Skeletal muscle satellite cell (primary cell): Measurements from ENCODE around the gene FADS6.
"Not testable (repeated sequence)": the region's sequence is repeated elsewhere in the genome, so short reads cannot be mapped to it uniquely, and the experiment has no call there.

Experiments used
- H3K27me3 ChIP-seq: 2 replicates; pipeline ENCODE4 v1.7.0; 2013; ENCODE audit warnings: low read length; ENCODE audit not compliant: control insufficient read depth, insufficient read depth
- H3K36me3 ChIP-seq: 2 replicates; pipeline ENCODE4 v1.7.0; 2013; ENCODE audit warnings: mild to moderate bottlenecking, control low read depth, low read length; ENCODE audit not compliant: insufficient read depth
- H3K4me1 ChIP-seq: 2 replicates; pipeline ENCODE4 v1.7.0; 2013; ENCODE audit warnings: low read length; ENCODE audit not compliant: control insufficient read depth, insufficient read depth
- H3K4me2 ChIP-seq: 2 replicates; pipeline ENCODE4 v1.7.0; 2013; ENCODE audit warnings: mild to moderate bottlenecking, low read length
- H3K4me3 ChIP-seq: 2 replicates; pipeline ENCODE4 v1.7.0; 2013; ENCODE audit warnings: low read length
- H3K9ac ChIP-seq: 2 replicates; pipeline ENCODE4 v1.7.0; 2013; ENCODE audit warnings: mild to moderate bottlenecking, low read depth, low read length, moderate library complexity
- H3K9me3 ChIP-seq: replicated peaks from 2 replicates; pipeline ENCODE4 v1.7.0; 2013; ENCODE audit warnings: mild to moderate bottlenecking, control low read depth, low read length

Gene FADS6

GRCh38 chr17:74919440-74920305, 26.2 kb upstream of the FADS6 start:
- H3K9ac ChIP-seq, result no peak overlapping the region
- no peaks in the 10 kb centered on the region for H3K4me1 ChIP-seq
- H3K9me3 ChIP-seq, result no peaks in the 10 kb centered on the region
- no peak overlapping the region for H3K4me3 ChIP-seq
- no peak overlapping the region for H3K4me2 ChIP-seq
- peaks cover 48% of the 10 kb centered on the region for H3K27me3 ChIP-seq
- H3K36me3 ChIP-seq, result no peaks in the 10 kb centered on the region

GRCh38 chr17:74918906-74919305, 25.5 kb upstream of the FADS6 start:
- H3K4me1 ChIP-seq, result no peaks in the 10 kb centered on the region
- no peak overlapping the region for H3K4me2 ChIP-seq
- H3K4me3 ChIP-seq, result no peak overlapping the region
- no peaks in the 10 kb centered on the region for H3K36me3 ChIP-seq
- H3K9ac ChIP-seq, result no peak overlapping the region
- no peaks in the 10 kb centered on the region for H3K9me3 ChIP-seq
- peaks cover 40% of the 10 kb centered on the region for H3K27me3 ChIP-seq

- Histone ChIP-seq H3K9me3 (no peaks in the 10 kb centered on the region), H3K4me3 (no peak overlapping the region), H3K4me1 (no peaks in the 10 kb centered on the region), H3K36me3 (no peaks in the 10 kb centered on the region), H3K4me2 (no peak overlapping the region), H3K9ac (no peak overlapping the region), H3K27me3 (peaks cover 32% of the 10 kb centered on the region)
Measured at GRCh38 chr17:74917430-74917829, 24.0 kb upstream of the FADS6 start.

- Histone ChIP-seq H3K27me3 (peaks cover 28% of the 10 kb centered on the region), H3K4me3 (no peak overlapping the region), H3K4me1 (no peaks in the 10 kb centered on the region), H3K9me3 (no peaks in the 10 kb centered on the region), H3K36me3 (no peaks in the 10 kb centered on the region), H3K4me2 (no peak overlapping the region), H3K9ac (no peak overlapping the region)
Measured at GRCh38 chr17:74916851-74917199, 23.4 kb upstream of the FADS6 start.

- Histone ChIP-seq H3K27me3 (peaks cover 23% of the 10 kb centered on the region), H3K9me3 (no peaks in the 10 kb centered on the region), H3K4me3 (no peak overlapping the region), H3K9ac (no peak overlapping the region), H3K4me1 (no peaks in the 10 kb centered on the region), H3K4me2 (no peak overlapping the region), H3K36me3 (no peaks in the 10 kb centered on the region)
Measured at GRCh38 chr17:74916136-74916850, 22.9 kb upstream of the FADS6 start.

GRCh38 chr17:74911423-74911822, 18.0 kb upstream of the FADS6 start:
- not testable (repeated sequence) for H3K4me3 ChIP-seq, H3K4me1 ChIP-seq, H3K9ac ChIP-seq, H3K4me2 ChIP-seq, H3K9me3 ChIP-seq, H3K36me3 ChIP-seq
- H3K27me3 ChIP-seq, result peaks cover 13% of the 10 kb centered on the region

- H3K4me2 ChIP-seq, H3K9me3 ChIP-seq, H3K4me1 ChIP-seq: not testable (repeated sequence)
Measured at GRCh38 chr17:74909097-74909496, 15.7 kb upstream of the FADS6 start.

GRCh38 chr17:74907012-74907411, 13.6 kb upstream of the FADS6 start:
- no peak overlapping the region for H3K9ac ChIP-seq
- H3K4me3 ChIP-seq, result no peak overlapping the region
- H3K4me1 ChIP-seq, result no peaks in the 10 kb centered on the region
- no peak overlapping the region for H3K4me2 ChIP-seq
- peaks cover 35% of the 10 kb centered on the region for H3K27me3 ChIP-seq
- H3K9me3 ChIP-seq, result no peaks in the 10 kb centered on the region
- H3K36me3 ChIP-seq, result no peaks in the 10 kb centered on the region

More at GRCh38 chr17:74909097-74909496, 15.7 kb upstream of the FADS6 start:
- not testable (repeated sequence) for H3K9ac ChIP-seq, H3K4me3 ChIP-seq, H3K36me3 ChIP-seq
- peaks cover 28% of the 10 kb centered on the region for H3K27me3 ChIP-seq

- H3K9me3 ChIP-seq, H3K36me3 ChIP-seq: not testable (repeated sequence)
- H3K27me3 ChIP-seq, result peaks cover 42% of the 10 kb centered on the region
Measured at GRCh38 chr17:74906214-74906793, 12.9 kb upstream of the FADS6 start.

GRCh38 chr17:74904687-74905409, 11.4 kb upstream of the FADS6 start:
- Histone ChIP-seq H3K9ac (no peak overlapping the region), H3K36me3 (no peaks in the 10 kb centered on the region), H3K4me1 (no peaks in the 10 kb centered on the region), H3K4me2 (no peak overlapping the region), H3K4me3 (no peak overlapping the region), H3K27me3 (peaks cover 52% of the 10 kb centered on the region), H3K9me3 (no peaks in the 10 kb centered on the region)

More at GRCh38 chr17:74906214-74906793, 12.9 kb upstream of the FADS6 start:
- not testable (repeated sequence) for H3K4me2 ChIP-seq, H3K9ac ChIP-seq, H3K4me3 ChIP-seq, H3K4me1 ChIP-seq

GRCh38 chr17:74903671-74904070, 10.2 kb upstream of the FADS6 start:
- H3K27me3 ChIP-seq, result peaks cover 52% of the 10 kb centered on the region
- no peak overlapping the region for H3K9ac ChIP-seq
- H3K36me3 ChIP-seq, result no peaks in the 10 kb centered on the region
- no peaks in the 10 kb centered on the region for H3K9me3 ChIP-seq
- no peak overlapping the region for H3K4me2 ChIP-seq
- no peaks in the 10 kb centered on the region for H3K4me1 ChIP-seq
- no peak overlapping the region for H3K4me3 ChIP-seq
